WTC11 (cell line): ENCODE data around the gene SSH3.

Source experiments
- ATF3 ChIP-seq: sonication (generic); formaldehyde crosslinking; conservative IDR thresholded peaks from 2 replicates; pipeline ENCODE4 v1.8.1; 2022; ENCODE audit warnings: mild to moderate bottlenecking, missing genetic modification reagents
- CTCF ChIP-seq: fragments of 200-600 bp; IDR thresholded peaks from 2 replicates; pipeline ENCODE4 v1.8.0; 2022; ENCODE audit warnings: antibody characterized with exemption
- FOXJ3 ChIP-seq: sonication (generic); formaldehyde crosslinking; IDR thresholded peaks from 2 replicates; pipeline ENCODE4 v1.9.0; 2021; ENCODE audit warnings: missing genetic modification reagents, mild to moderate bottlenecking, borderline replicate concordance
- FOXP1 ChIP-seq: sonication (generic); formaldehyde crosslinking; IDR thresholded peaks from 2 replicates; pipeline ENCODE4 v1.8.0; 2022; ENCODE audit warnings: missing genetic modification reagents, mild to moderate bottlenecking, moderate library complexity, borderline replicate concordance
- NR2C2 ChIP-seq: sonication (generic); formaldehyde crosslinking; IDR thresholded peaks from 2 replicates; pipeline ENCODE4 v1.8.0; 2022; ENCODE audit warnings: mild to moderate bottlenecking, missing genetic modification reagents
- STAT6 ChIP-seq: sonication (generic); formaldehyde crosslinking; conservative IDR thresholded peaks from 2 replicates; pipeline ENCODE4 v1.8.1; 2023; ENCODE audit warnings: mild to moderate bottlenecking, low read depth, missing genetic modification reagents, moderate library complexity
- TEAD4 ChIP-seq: sonication (generic); formaldehyde crosslinking; IDR thresholded peaks from 2 replicates; pipeline ENCODE4 v1.8.0; 2022; ENCODE audit warnings: mild to moderate bottlenecking, missing genetic modification reagents
- USF1 ChIP-seq: sonication (generic); formaldehyde crosslinking; IDR thresholded peaks from 2 replicates; pipeline ENCODE4 v1.8.0; 2022; ENCODE audit warnings: mild to moderate bottlenecking, missing genetic modification reagents
- ZBTB21 ChIP-seq: sonication (generic); formaldehyde crosslinking; IDR thresholded peaks from 2 replicates; pipeline ENCODE4 v1.8.1; 2023; ENCODE audit warnings: mild to moderate bottlenecking, missing genetic modification reagents, borderline replicate concordance
- ZNF317 ChIP-seq: sonication (generic); formaldehyde crosslinking; IDR thresholded peaks from 2 replicates; pipeline ENCODE4 v1.8.1; 2023; ENCODE audit warnings: low read depth, mild to moderate bottlenecking, moderate library complexity, missing genetic modification reagents, borderline replicate concordance
- ZNF416 ChIP-seq: fragments of 250-450 bp; sonication (Bioruptor Pico); IDR thresholded peaks from 2 replicates; pipeline ENCODE4 v1.9.0; 2021; ENCODE audit warnings: mild to moderate bottlenecking, inconsistent platforms
- ZNF423 ChIP-seq: fragments of 250-450 bp; sonication (Bioruptor Pico); IDR thresholded peaks from 2 replicates; pipeline ENCODE4 v2.1.2; 2022; ENCODE audit warnings: mild to moderate bottlenecking, moderate library complexity
- ZSCAN18 ChIP-seq: fragments of 250-450 bp; sonication (Bioruptor Pico); IDR thresholded peaks from 2 replicates; pipeline ENCODE4 v2.1.2; 2022; ENCODE audit warnings: mild to moderate bottlenecking, moderate library complexity
- TF ChIP-seq, protein P1 (sequence below): sonication (generic); formaldehyde crosslinking; IDR thresholded peaks from 2 replicates; pipeline ENCODE4 v1.8.1; 2023; ENCODE audit warnings: mild to moderate bottlenecking, missing genetic modification reagents, moderate library complexity

- no peak for TF ChIP-seq CTCF
- no peak for TF ChIP-seq FOXJ3
- TF ChIP-seq ZNF416 (CRISPR knock-in tag) = no peak
- no peak for TF ChIP-seq FOXP1 (CRISPR knock-in tag)
- TF ChIP-seq NR2C2 (CRISPR knock-in tag) = no peak
- TF ChIP-seq STAT6 (CRISPR knock-in tag) = no peak
- no peak for TF ChIP-seq ZSCAN18 (CRISPR knock-in tag)
- TF ChIP-seq ZNF317 = no peak
- TF ChIP-seq ZBTB21 (CRISPR knock-in tag) = no peak
- TF ChIP-seq, protein P1, sequence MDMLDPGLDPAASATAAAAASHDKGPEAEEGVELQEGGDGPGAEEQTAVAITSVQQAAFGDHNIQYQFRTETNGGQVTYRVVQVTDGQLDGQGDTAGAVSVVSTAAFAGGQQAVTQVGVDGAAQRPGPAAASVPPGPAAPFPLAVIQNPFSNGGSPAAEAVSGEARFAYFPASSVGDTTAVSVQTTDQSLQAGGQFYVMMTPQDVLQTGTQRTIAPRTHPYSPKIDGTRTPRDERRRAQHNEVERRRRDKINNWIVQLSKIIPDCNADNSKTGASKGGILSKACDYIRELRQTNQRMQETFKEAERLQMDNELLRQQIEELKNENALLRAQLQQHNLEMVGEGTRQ = no peak
- no peak for TF ChIP-seq ZNF423 (CRISPR knock-in tag)
- TF ChIP-seq ATF3 = no peak
- no peak for TF ChIP-seq USF1 (CRISPR knock-in tag)
- TF ChIP-seq TEAD4 (CRISPR knock-in tag) = no peak
These were observed 38.3 kb upstream of the SSH3 start for GRCh38 chr11:67264877-67265632.
